GM18861 (cell line): ENCODE measurements around the gene GBP1.
"Not testable (repeated sequence)": the region's sequence is repeated elsewhere in the genome, so short reads cannot be mapped to it uniquely, and the experiment has no call there.

ENCODE experiments used
- ATAC-seq: cut with Tn5 transposase; IDR thresholded peaks from one replicate; pipeline ENCODE4 v1.9.1; 2021; ENCODE audit not compliant: unreplicated experiment

The GBP1 gene

DNA sequence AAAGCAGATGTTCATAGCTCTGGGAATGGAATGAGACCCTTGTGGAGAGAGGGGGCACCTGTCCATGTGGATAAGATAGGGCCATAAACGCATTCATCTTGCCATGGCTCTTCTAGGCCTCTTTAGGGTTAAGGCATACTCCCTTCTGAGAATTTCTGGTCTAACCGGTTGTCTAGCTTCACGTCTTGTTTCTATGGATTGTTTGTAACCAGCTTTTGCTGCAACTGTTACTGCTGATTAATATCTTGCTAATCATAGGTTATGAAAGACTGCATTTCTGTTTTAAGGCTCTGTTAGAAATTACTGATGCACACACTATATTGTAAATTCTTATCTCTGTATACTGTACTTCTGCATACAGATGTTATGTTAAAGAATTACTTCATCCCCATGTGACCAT is 46.7 kb downstream of the GBP1 start:
- not testable (repeated sequence) for ATAC-seq

DNA sequence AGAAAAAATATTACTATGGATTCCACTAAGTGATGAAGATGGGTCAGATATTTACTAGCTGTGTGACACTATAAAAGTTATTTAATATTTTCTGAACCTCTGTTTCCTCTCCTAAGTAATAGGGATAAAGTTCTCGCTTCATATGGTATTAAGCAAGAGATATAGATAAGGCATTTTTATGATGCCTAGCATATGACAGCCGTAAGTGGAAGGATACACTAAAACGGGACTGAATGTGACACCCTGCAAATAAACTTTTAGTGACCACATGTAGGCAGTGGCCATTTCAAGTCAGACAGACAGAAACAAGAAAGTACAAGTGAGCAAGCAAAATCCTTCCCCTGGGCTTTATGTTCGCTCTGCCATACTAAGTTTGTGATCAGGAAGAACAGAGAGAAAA is 56.5 kb downstream of the GBP1 start:
- ATAC-seq, result no peak

DNA sequence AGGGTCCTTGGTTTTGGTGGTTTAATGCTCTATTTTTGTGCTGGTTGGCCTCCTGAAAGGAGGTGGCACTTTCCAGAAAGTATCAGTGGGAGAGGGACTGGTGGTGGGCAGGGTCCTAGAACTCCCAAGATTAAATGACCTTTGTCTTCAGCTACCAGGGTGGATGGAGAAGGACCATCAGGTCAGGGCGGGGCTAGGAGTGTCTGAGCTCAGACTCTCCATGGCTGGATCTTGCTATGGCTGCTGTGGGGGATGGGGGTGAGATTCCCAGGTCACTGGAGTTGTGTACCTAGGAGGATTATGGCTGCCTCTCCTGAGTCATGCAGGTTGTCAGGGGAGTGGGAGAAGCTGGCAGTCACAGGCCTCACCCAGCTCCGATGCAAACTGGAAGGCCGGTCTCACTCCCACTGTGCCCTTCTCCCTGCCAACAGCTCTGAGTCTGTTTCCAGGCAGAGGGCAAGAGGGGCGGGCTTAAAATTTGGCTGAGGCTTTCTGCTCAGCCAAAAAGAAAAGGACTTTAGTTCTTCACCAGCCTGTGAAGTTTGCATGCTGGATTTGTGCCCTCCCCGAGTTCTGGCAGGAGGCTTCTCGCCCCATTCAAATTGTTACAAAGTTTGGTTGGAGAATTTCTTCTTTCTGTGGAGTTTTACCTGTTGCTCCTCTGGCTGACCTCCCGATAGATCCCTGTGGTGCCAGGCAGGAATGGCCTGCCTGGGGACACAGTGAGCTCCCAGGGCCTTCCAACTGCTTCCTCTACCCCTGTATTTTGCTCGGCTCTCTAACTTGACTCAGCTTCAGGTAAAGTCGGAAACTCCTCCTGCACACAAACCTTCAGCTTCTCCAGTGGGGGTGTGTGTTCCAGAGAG is 59.5 kb downstream of the GBP1 start:
- no peak for ATAC-seq
